ENCODE results near the gene FAM181A. TPM values are rescaled to one million over a fixed set of nuclear protein-coding genes. Genes with fewer than 3 reads are reported as not detected.

The FAM181A gene
- total and polyA plus RNA-seq, 2 donors (not counting 1 experiment from before 2014, with no cell fraction given) = not detected

GRCh38 chr14:93940437-93940836, 13.3 kb downstream of the FAM181A start:
- peaks cover 0 to 11% (median 2%) of the 10 kb centered on the region in 4 experiments for H3K27me3 ChIP-seq (replicated peaks in 1 of 4; ENCODE audit: control extremely low read depth in 1 of 4, control insufficient read depth in 3 of 4, insufficient read depth in 4 of 4, low read length in 3 of 4)
- no peaks in the 10 kb centered on the region for H4K20me1 ChIP-seq (ENCODE audit: control insufficient read depth, insufficient read depth, low read length, poor library complexity, severe bottlenecking)
- ChIA-PET CTCF (interaction anchor here (0.9 to 22.1 kb wide), 15 partner anchors 17 to 827 kb away, joined by 3 to 1036 read pairs (median 9); partner anchors contain the start of genes ASB2, CCDC197, DDX24 and IFI27L1), POLR2A (interaction anchor here (0.8 to 3.1 kb wide), 6 partner anchors 22 to 59 kb away, joined by 3 to 25 read pairs (median 4); no protein-coding TSS in a partner anchor)
- H3K27ac Mint-ChIP-seq = no peak overlapping the region
- H3K9ac ChIP-seq (ENCODE audit: low read length) = no peak overlapping the region
- H3K36me3 ChIP-seq (replicated peaks in 1 of 2; ENCODE audit: control extremely low read depth in 1 of 2, control insufficient read depth in 1 of 2, extremely low read depth in 1 of 2, insufficient read depth in 2 of 2, low read length in 1 of 2) = no peaks in the 10 kb centered on the region
- no peaks in the 10 kb centered on the region for H3K9me3 Mint-ChIP-seq (ENCODE audit: insufficient read depth)
- peaks cover 5 to 11% of the 10 kb centered on the region in 2 donors for H3K4me1 ChIP-seq (ENCODE audit: control insufficient read depth in 2 of 2, insufficient read depth in 2 of 2, low read length in 2 of 2)
- H3K9me3 ChIP-seq (ENCODE audit: control extremely low read depth in 1 of 3, control insufficient read depth in 2 of 3, insufficient read depth in 1 of 3, low read length in 2 of 3) = peaks cover 0 to 3% (median 0%) of the 10 kb centered on the region in 3 donors
- peaks cover 13% of the 10 kb centered on the region for H3K27me3 Mint-ChIP-seq
- H3K4me1 Mint-ChIP-seq = peaks cover 14% of the 10 kb centered on the region
- no peak overlapping the region for H3K4me2 ChIP-seq (replicated peaks; ENCODE audit: low read depth, low read length, poor library complexity, severe bottlenecking)
- ATAC-seq (ENCODE audit: low read depth) (no peak), DNase-seq (no peak)
- peak overlapping the region; percentile 23 for H3K4me3 Mint-ChIP-seq
- no peak for TF ChIP-seq CTCF (IDR thresholded peaks at IDR 0.05)
- no peak for TF ChIP-seq EZH2 (IDR thresholded peaks at IDR 0.05; ENCODE audit: borderline replicate concordance, insufficient read depth, low read depth, low read length, poor library complexity, severe bottlenecking)
- H3K27ac ChIP-seq (ENCODE audit: low read length in 2 of 2) = no peak overlapping the region
- WGBS (ENCODE audit: insufficient coverage) = 91% methylated on average over 6 of the region's 6 CpGs
- intact Hi-C loops (cut with micrococcal nuclease) = no loop called here
- no peak overlapping the region for H2AFZ ChIP-seq (ENCODE audit: insufficient read depth, low read depth, low read length, poor library complexity, severe bottlenecking)
- H3K79me2 ChIP-seq (ENCODE audit: control insufficient read depth, insufficient read depth, low read length) = no peaks in the 10 kb centered on the region
- no peak overlapping the region for H3K4me3 ChIP-seq (ENCODE audit: control extremely low read depth in 1 of 5, extremely low read depth in 1 of 5, insufficient read depth in 1 of 5, low read depth in 2 of 5, low read length in 4 of 5)

- Histone ChIP-seq H4K20me1 (ENCODE audit: control insufficient read depth, insufficient read depth, low read length, poor library complexity, severe bottlenecking) (no peaks in the 10 kb centered on the region), H3K9me3 (ENCODE audit: control extremely low read depth in 1 of 3, control insufficient read depth in 2 of 3, insufficient read depth in 1 of 3, low read length in 2 of 3) (peaks cover 0 to 3% (median 0%) of the 10 kb centered on the region in 3 donors), H3K9ac (ENCODE audit: low read length) (no peak overlapping the region), H3K27me3 (replicated peaks in 1 of 4; ENCODE audit: control extremely low read depth in 1 of 4, control insufficient read depth in 3 of 4, insufficient read depth in 4 of 4, low read length in 3 of 4) (peaks cover 0 to 11% (median 2%) of the 10 kb centered on the region in 4 experiments), H3K4me2 (replicated peaks; ENCODE audit: low read depth, low read length, poor library complexity, severe bottlenecking) (no peak overlapping the region), H3K27ac (ENCODE audit: low read length in 2 of 2) (no peak overlapping the region), H3K4me1 (ENCODE audit: control insufficient read depth in 2 of 2, insufficient read depth in 2 of 2, low read length in 2 of 2) (peaks cover 5 to 11% of the 10 kb centered on the region in 2 donors), H3K79me2 (ENCODE audit: control insufficient read depth, insufficient read depth, low read length) (no peaks in the 10 kb centered on the region), H2AFZ (ENCODE audit: insufficient read depth, low read depth, low read length, poor library complexity, severe bottlenecking) (no peak overlapping the region), H3K4me3 (ENCODE audit: control extremely low read depth in 1 of 5, extremely low read depth in 1 of 5, insufficient read depth in 1 of 5, low read depth in 2 of 5, low read length in 4 of 5) (no peak overlapping the region), H3K36me3 (replicated peaks in 1 of 2; ENCODE audit: control extremely low read depth in 1 of 2, control insufficient read depth in 1 of 2, extremely low read depth in 1 of 2, insufficient read depth in 2 of 2, low read length in 1 of 2) (no peaks in the 10 kb centered on the region)
- TF ChIP-seq EZH2 (IDR thresholded peaks at IDR 0.05; ENCODE audit: borderline replicate concordance, insufficient read depth, low read depth, low read length, poor library complexity, severe bottlenecking) (no peak), CTCF (IDR thresholded peaks at IDR 0.05) (no peak)
- ChIA-PET CTCF (interaction anchor here (2.2 to 22.1 kb wide), 3 partner anchors 25 to 240 kb away, joined by 19 to 1036 read pairs (median 367); partner anchors contain the start of genes ASB2 and CCDC197), POLR2A (interaction anchor here (3.1 kb wide), 1 partner anchor 29 kb away, joined by 25 read pairs; no protein-coding TSS in a partner anchor)
- Mint-ChIP-seq H3K4me1 (peaks cover 12% of the 10 kb centered on the region), H3K9me3 (ENCODE audit: insufficient read depth) (no peaks in the 10 kb centered on the region), H3K27ac (no peak overlapping the region), H3K27me3 (peaks cover 10% of the 10 kb centered on the region), H3K4me3 (no peak overlapping the region)
- 89% methylated on average over 14 of the region's 16 CpGs for WGBS (ENCODE audit: insufficient coverage)
- ATAC-seq (ENCODE audit: low read depth) (no peak), DNase-seq (no peak)
- intact Hi-C loops (cut with micrococcal nuclease) = no loop called here
Observed at GRCh38 chr14:93941293-93941910, 14.3 kb downstream of the FAM181A start.
